ENCODE measurements around the gene GNB1L. TPM values are rescaled to one million over a fixed set of nuclear protein-coding genes. Genes with fewer than 3 reads are reported as not detected.

Gene GNB1L
- total and polyA plus RNA-seq, 2 of the 13 experiments (the other 11 are each of a cell fraction or from before 2014, with no cell fraction given) = 2.5 to 7.4 TPM

DNA sequence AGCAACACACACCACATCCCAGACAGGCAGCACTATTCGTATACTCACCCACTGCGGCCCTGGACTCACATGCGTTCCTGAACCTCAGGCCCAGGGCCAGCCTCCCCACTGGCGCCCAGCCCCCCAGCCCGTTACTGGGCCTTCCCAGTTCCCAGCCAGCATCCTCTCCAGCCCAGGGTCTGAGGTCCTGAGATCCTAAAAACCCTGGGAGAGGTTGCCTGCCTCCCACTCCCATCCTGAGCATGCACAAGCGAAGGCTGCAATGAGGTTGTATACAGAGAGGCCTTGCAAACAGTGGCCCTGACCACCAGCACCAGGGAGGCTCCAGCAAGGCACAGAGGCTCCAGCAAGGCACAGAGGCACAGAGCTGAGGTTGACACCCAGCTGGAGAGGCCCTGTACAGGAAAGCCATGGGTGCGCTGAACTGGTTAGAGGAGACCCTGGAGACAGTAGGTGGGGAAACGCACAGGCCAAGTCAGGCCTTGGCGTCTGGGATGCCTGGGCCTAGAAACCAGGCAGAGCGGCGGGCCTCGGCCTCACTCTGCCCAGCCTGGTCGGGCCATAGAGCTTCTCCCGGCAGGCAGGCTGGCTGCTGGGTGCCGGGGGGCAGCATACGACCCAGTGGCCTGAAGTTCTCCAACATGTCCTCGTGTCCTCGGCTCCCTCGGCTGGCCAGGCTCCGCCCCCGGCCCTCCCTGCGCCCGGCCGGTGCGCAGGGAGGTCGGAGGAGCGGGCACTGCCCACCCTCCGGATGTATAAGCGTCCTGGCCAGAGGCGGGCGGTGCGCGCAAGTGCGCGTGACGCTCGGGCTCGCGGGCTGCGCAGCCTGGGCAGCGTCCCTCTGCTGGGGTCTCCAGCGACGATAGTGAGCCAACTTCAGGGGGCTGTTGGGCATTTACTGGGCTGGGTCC lies 96.4 kb downstream of the GNB1L start:
- TF ChIP-seq, protein P1, sequence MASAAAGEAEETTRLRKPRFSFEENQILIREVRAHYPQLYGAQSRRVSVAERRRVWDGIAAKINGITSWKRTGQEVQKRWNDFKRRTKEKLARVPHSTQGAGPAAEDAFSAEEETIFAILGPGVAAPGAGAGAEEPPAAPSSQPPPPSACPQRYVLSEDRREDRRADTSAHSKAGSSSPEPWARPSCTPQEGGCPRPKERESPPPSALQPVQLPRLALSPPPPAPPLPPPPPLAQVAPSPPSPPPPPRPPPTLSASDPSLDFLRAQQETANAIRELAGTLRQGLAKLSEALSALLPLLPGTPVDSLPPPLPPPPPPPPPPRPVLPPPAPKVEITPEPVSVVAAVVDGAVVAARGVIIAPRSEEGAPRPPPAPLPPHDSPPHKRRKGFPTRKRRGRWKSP (CRISPR knock-in tag; IDR thresholded peaks at IDR 0.05) = no peak
- TF ChIP-seq, protein P2, sequence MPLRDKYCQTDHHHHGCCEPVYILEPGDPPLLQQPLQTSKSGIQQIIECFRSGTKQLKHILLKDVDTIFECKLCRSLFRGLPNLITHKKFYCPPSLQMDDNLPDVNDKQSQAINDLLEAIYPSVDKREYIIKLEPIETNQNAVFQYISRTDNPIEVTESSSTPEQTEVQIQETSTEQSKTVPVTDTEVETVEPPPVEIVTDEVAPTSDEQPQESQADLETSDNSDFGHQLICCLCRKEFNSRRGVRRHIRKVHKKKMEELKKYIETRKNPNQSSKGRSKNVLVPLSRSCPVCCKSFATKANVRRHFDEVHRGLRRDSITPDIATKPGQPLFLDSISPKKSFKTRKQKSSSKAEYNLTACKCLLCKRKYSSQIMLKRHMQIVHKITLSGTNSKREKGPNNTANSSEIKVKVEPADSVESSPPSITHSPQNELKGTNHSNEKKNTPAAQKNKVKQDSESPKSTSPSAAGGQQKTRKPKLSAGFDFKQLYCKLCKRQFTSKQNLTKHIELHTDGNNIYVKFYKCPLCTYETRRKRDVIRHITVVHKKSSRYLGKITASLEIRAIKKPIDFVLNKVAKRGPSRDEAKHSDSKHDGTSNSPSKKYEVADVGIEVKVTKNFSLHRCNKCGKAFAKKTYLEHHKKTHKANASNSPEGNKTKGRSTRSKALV (CRISPR knock-in tag; IDR thresholded peaks at IDR 0.05) = 0 out of 2 replicates have a peak, but pooled peaks have one; percentile 16
- TF ChIP-seq, protein P3, sequence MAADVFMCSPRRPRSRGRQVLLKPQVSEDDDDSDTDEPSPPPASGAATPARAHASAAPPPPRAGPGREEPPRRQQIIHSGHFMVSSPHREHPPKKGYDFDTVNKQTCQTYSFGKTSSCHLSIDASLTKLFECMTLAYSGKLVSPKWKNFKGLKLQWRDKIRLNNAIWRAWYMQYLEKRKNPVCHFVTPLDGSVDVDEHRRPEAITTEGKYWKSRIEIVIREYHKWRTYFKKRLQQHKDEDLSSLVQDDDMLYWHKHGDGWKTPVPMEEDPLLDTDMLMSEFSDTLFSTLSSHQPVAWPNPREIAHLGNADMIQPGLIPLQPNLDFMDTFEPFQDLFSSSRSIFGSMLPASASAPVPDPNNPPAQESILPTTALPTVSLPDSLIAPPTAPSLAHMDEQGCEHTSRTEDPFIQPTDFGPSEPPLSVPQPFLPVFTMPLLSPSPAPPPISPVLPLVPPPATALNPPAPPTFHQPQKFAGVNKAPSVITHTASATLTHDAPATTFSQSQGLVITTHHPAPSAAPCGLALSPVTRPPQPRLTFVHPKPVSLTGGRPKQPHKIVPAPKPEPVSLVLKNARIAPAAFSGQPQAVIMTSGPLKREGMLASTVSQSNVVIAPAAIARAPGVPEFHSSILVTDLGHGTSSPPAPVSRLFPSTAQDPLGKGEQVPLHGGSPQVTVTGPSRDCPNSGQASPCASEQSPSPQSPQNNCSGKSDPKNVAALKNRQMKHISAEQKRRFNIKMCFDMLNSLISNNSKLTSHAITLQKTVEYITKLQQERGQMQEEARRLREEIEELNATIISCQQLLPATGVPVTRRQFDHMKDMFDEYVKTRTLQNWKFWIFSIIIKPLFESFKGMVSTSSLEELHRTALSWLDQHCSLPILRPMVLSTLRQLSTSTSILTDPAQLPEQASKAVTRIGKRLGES (CRISPR knock-in tag; IDR thresholded peaks at IDR 0.05; ENCODE audit: borderline replicate concordance) = no peak
- WGBS (ENCODE audit: low lambda C conversion rate) = 76% methylated on average over 33 of the region's 43 CpGs
- POLR2A ChIA-PET = no interaction called here
- no peak overlapping the region for H2AFZ ChIP-seq (ENCODE audit: low read length)
- intact Hi-C loops (cut with micrococcal nuclease; ENCODE audit: unreplicated experiment) (no loop called here), in situ Hi-C loops (cut with HindIII; ENCODE audit: extremely low pct_ligation_motif_present, low pct_unique_long_range_greater_than_20kb) (loop anchor here (10.0 kb wide), 1 partner anchor 157 kb away; no protein-coding TSS in a partner anchor)
- peaks cover 16 to 89% of the 10 kb centered on the region in 2 experiments for H3K27me3 ChIP-seq (ENCODE audit: control insufficient read depth in 1 of 2, insufficient read depth in 2 of 2, low read length in 2 of 2)
- no peak overlapping the region for H3K4me2 ChIP-seq (ENCODE audit: low read depth, low read length)
- FAIRE-seq (no peak), DNase-seq (ENCODE audit: low spot score) (no peak), ATAC-seq (peak; percentile 9; the same call in 2 of the 3 replicates)
- no peak overlapping the region for H3K9ac ChIP-seq (ENCODE audit: insufficient read depth, low read depth, low read length)
- no peaks in the 10 kb centered on the region; the same call in 1 of the 2 replicates for H4K20me1 ChIP-seq (ENCODE audit: insufficient read depth, low read length)
- no peaks in the 10 kb centered on the region for H3K79me2 ChIP-seq (ENCODE audit: insufficient read depth, low read length)
- no peaks in the 10 kb centered on the region for H3K9me3 ChIP-seq (ENCODE audit: low read length)
- H3K4me1 ChIP-seq (ENCODE audit: insufficient read depth, low read length) = peaks cover 34% of the 10 kb centered on the region
- no peak overlapping the region for H3K4me3 ChIP-seq (replicated peaks in 1 of 3; ENCODE audit: insufficient read depth in 1 of 3, low read depth in 2 of 3, low read length in 3 of 3)
- BruUV-seq (replicated peaks) = no TSS peak
- H3K36me3 ChIP-seq (replicated peaks in 1 of 2; ENCODE audit: control insufficient read depth in 1 of 2, insufficient read depth in 2 of 2, low read length in 2 of 2) = no peaks in the 10 kb centered on the region
- H3K27ac ChIP-seq (ENCODE audit: extremely low read length, insufficient read depth, low read length) = no peak overlapping the region
- CTCF ChIA-PET (ENCODE audit: low intra/inter-chr PET ratio, low total read pairs) = interaction anchor here (3.1 kb wide), 1 partner anchor 152 kb away, joined by 14 read pairs; no protein-coding TSS in a partner anchor

Measured in HepG2 (cell line).